ENCODE results near the gene MGLL. TPM values are rescaled to one million over a fixed set of nuclear protein-coding genes. Genes with fewer than 3 reads are reported as not detected.
A peak's percentile ranks its signal among the peaks of the same experiment; 100 is the strongest.

Gene MGLL
- total and polyA plus RNA-seq, 8 donors: 10.5 to 118 (median 37.9) TPM

DNA sequence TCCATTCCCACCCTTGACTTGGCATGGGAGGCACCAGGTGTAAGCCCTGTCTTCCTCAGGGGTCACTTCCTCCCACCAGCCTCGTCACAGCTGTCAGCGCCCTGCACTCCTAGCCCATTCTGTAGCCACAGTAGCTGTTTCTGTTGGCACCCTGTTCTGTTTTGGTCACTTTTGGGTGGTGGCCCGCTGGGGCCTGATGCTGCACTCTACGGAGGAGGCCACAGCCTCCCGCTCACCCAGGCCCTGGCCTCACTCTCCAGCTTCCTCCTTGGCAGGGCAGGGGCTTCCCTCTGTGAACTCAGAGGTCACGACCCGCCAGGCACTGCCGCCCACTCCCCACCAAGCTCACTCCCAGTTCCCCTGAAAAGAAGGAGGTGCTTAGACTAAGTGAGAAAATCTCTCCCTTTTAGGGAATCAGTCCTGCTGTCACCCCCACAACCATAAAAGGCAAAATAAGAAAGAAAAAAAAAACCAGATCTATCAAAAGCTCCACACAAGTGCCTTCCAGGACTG lies 68.4 kb downstream of the MGLL start:
- peaks cover 6 to 30% (median 16%) of the 10 kb centered on the region in 4 donors for H3K4me1 ChIP-seq
- 84 to 94% (median 89%) methylated on average over 8 of the region's 8 CpGs for WGBS, 5 donors

DNA sequence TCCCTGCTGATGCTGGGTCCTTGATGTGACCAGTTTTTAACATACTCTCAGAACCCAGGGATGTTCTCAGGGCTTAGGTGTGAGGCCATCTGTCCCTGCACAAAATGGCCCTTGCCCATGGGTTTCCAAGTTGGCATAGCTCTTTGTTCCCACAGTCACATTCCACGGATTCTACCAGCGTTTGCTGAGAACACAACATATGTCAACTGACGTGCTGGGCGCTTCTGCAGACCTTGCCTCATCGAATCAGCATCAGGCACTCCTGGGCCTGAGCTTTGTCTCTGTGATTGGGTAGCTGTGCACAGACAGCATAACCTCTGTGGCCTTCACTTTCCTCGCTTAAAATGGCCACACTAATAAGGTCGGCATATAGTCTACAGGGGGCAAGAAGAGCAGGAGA lies 69.0 kb downstream of the MGLL start:
- H3K9me3 ChIP-seq: no peaks in the 10 kb centered on the region
- intact Hi-C loops (cut with DNase I; ENCODE audit: low total_unique reads): no loop called here
- no peak overlapping the region for H3K4me3 ChIP-seq
- no peaks in the 10 kb centered on the region for H3K27me3 ChIP-seq
- TF ChIP-seq EP300 (IDR thresholded peaks at IDR 0.05) (no peak), POLR2A (IDR thresholded peaks at IDR 0.05) (no peak), POLR2AphosphoS5 (IDR thresholded peaks at IDR 0.05) (no peak)
- TF ChIP-seq, protein P1, sequence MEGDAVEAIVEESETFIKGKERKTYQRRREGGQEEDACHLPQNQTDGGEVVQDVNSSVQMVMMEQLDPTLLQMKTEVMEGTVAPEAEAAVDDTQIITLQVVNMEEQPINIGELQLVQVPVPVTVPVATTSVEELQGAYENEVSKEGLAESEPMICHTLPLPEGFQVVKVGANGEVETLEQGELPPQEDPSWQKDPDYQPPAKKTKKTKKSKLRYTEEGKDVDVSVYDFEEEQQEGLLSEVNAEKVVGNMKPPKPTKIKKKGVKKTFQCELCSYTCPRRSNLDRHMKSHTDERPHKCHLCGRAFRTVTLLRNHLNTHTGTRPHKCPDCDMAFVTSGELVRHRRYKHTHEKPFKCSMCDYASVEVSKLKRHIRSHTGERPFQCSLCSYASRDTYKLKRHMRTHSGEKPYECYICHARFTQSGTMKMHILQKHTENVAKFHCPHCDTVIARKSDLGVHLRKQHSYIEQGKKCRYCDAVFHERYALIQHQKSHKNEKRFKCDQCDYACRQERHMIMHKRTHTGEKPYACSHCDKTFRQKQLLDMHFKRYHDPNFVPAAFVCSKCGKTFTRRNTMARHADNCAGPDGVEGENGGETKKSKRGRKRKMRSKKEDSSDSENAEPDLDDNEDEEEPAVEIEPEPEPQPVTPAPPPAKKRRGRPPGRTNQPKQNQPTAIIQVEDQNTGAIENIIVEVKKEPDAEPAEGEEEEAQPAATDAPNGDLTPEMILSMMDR (IDR thresholded peaks at IDR 0.05): no peak
- H3K4me1 ChIP-seq: peaks cover 12 to 37% (median 22%) of the 10 kb centered on the region in 4 donors
- H3K27ac ChIP-seq: peak overlapping the region in 2 of 5 donors; percentile 18 to 32
- no peaks in the 10 kb centered on the region for H3K36me3 ChIP-seq
- WGBS, 5 donors: 82 to 88% (median 87%) methylated on average over 7 of the region's 7 CpGs
- DNase-seq: no peak

More for the DNA sequence above, 68.4 kb downstream of the MGLL start:
- Histone ChIP-seq H3K4me3 (no peak overlapping the region), H3K27ac (peak overlapping the region in 2 of 5 donors; percentile 18 to 32), H3K27me3 (no peaks in the 10 kb centered on the region), H3K36me3 (no peaks in the 10 kb centered on the region), H3K9me3 (no peaks in the 10 kb centered on the region)
- TF ChIP-seq POLR2A (IDR thresholded peaks at IDR 0.05) (no peak), EP300 (IDR thresholded peaks at IDR 0.05) (no peak), POLR2AphosphoS5 (IDR thresholded peaks at IDR 0.05) (no peak)
- TF ChIP-seq, protein P1 (IDR thresholded peaks at IDR 0.05): no peak
- intact Hi-C loops (cut with DNase I; ENCODE audit: low total_unique reads): no loop called here
- no peak for DNase-seq

DNA sequence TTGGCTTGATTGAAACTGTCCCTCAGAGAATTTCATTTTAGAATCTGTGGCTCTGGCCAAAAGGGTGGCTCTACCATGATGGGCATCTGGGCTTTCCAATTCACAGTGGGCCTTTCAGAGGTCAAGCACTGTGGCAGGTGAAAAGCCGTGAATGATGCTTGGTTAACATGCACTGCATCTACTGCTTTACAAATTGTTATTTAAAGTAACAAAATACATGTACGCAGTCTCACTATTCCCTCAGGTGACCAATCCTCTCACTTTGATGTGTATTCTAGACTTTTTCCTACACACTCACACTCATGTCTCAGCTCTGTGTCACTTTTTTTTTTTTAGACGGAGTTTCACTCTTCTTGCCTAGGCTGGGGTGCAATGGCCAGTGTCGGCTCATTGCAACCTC lies 70.5 kb downstream of the MGLL start:
- no peaks in the 10 kb centered on the region for H3K27me3 ChIP-seq
- no peak for DNase-seq
- H3K9me3 ChIP-seq: no peaks in the 10 kb centered on the region
- H3K4me3 ChIP-seq: no peak overlapping the region
- H3K4me1 ChIP-seq: peaks cover 27 to 52% (median 37%) of the 10 kb centered on the region in 4 donors
- no peaks in the 10 kb centered on the region for H3K36me3 ChIP-seq
- intact Hi-C loops (cut with DNase I; ENCODE audit: low total_unique reads): no loop called here
- no peak for TF ChIP-seq POLR2AphosphoS5 (IDR thresholded peaks at IDR 0.05)
- no peak for TF ChIP-seq EP300 (IDR thresholded peaks at IDR 0.05)
- TF ChIP-seq, protein P1 (IDR thresholded peaks at IDR 0.05): no peak
- TF ChIP-seq POLR2A (IDR thresholded peaks at IDR 0.05): no peak
- 93 to 98% (median 95%) methylated on average over 4 of the region's 4 CpGs for whole genome bisulfite sequencing, 5 donors
- H3K27ac ChIP-seq: no peak overlapping the region

DNA sequence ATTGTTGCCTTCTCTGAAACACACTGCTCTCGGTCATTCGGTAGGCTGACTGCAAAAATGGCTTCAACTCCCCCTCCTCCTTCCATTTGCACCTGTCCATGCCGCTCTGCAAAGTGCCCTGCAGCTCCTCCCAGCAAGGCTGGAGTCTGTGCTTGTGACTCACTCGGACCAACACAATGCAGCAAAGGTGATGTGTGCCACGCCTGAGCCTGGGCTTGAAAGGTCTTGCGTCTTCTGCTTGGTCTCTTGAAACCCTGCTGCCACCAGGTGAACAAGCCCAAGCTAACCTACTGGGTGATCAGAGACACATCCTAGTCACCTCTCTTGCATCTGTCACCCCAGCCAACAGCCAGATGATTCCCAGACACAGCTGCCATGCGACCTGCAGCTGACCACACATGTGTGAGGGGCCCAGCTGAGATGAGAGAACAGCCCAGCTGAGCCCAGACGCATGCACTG lies 71.1 kb downstream of the MGLL start:
- Histone ChIP-seq H3K27ac (peak overlapping the region in 1 of 5 donors; percentile 82), H3K9me3 (no peaks in the 10 kb centered on the region), H3K36me3 (no peaks in the 10 kb centered on the region), H3K4me1 (peaks cover 32 to 58% (median 40%) of the 10 kb centered on the region in 4 donors), H3K4me3 (no peak overlapping the region), H3K27me3 (no peaks in the 10 kb centered on the region)
- WGBS, 5 donors: 78 to 90% (median 83%) methylated on average over 7 to 8 of the region's 8 CpGs
- no peak for TF ChIP-seq EP300 (IDR thresholded peaks at IDR 0.05)
- no peak for TF ChIP-seq POLR2AphosphoS5 (IDR thresholded peaks at IDR 0.05)
- TF ChIP-seq, protein P1 (IDR thresholded peaks at IDR 0.05): no peak
- no peak for TF ChIP-seq POLR2A (IDR thresholded peaks at IDR 0.05)
- intact Hi-C loops (cut with DNase I; ENCODE audit: low total_unique reads): no loop called here
- DNase-seq: peak; percentile 56 to 57
